ENCODE measurements around the gene C12orf43. TPM values are rescaled to one million over a fixed set of nuclear protein-coding genes. Genes with fewer than 3 reads are reported as not detected.
"Not testable (repeated sequence)": the region's sequence is repeated elsewhere in the genome, so short reads cannot be mapped to it uniquely, and the experiment has no call there.

C12orf43 gene
- total RNA-seq, 1 experiment from 2014 or later, result 35.4 TPM

DNA sequence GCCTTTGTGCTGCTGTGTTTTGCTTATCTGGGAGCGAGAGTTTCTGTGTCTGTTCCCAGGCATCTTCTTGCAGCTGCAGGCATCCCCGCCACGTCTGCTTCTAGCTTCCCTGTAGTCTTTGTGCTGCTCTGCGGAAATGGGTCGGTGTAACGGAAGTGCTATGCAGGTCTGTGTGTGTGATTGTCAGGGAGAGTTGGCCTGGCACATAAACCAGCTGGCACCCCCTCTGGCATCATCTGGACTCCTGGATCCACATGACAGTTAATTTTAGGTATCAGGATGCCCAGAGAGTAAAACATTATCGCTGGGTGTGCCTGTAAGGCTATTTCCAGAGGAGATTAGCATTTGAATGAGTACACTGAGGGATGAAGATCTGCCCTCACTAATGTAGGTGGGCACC lies 32.2 kb upstream of the C12orf43 start:
- CTCF ChIA-PET, result no interaction called here
- POLR2A ChIA-PET (ENCODE audit: unreplicated experiment), result no interaction called here
- Histone ChIP-seq H3K27ac (ENCODE audit: low read length) (no peak overlapping the region), H3K4me3 (ENCODE audit: low read length) (no peak overlapping the region), H2AFZ (ENCODE audit: low read length) (no peak overlapping the region), H3K9ac (ENCODE audit: low read length) (no peak overlapping the region), H3K36me3 (ENCODE audit: low read depth, low read length) (no peaks in the 10 kb centered on the region), H3K79me2 (ENCODE audit: low read length) (no peaks in the 10 kb centered on the region), H3F3A (ENCODE audit: low read length, unreplicated experiment) (no peaks in the 10 kb centered on the region), H3K4me1 (ENCODE audit: insufficient read depth, low read length) (no peaks in the 10 kb centered on the region), H3K27me3 (ENCODE audit: low read length) (no peaks in the 10 kb centered on the region), H4K20me1 (ENCODE audit: low read length) (no peaks in the 10 kb centered on the region), H3K9me2 (replicated peaks; ENCODE audit: low read length) (no peaks in the 10 kb centered on the region), H3K4me2 (ENCODE audit: low read length) (no peak overlapping the region), H3K9me3 (ENCODE audit: low read length) (no peaks in the 10 kb centered on the region)
- DNase-seq, result no peak
- ATAC-seq, result no peak
- intact Hi-C loops (cut with micrococcal nuclease), result no loop called here
- no TSS peak for BruUV-seq (replicated peaks)
- TF ChIP-seq, protein P1, sequence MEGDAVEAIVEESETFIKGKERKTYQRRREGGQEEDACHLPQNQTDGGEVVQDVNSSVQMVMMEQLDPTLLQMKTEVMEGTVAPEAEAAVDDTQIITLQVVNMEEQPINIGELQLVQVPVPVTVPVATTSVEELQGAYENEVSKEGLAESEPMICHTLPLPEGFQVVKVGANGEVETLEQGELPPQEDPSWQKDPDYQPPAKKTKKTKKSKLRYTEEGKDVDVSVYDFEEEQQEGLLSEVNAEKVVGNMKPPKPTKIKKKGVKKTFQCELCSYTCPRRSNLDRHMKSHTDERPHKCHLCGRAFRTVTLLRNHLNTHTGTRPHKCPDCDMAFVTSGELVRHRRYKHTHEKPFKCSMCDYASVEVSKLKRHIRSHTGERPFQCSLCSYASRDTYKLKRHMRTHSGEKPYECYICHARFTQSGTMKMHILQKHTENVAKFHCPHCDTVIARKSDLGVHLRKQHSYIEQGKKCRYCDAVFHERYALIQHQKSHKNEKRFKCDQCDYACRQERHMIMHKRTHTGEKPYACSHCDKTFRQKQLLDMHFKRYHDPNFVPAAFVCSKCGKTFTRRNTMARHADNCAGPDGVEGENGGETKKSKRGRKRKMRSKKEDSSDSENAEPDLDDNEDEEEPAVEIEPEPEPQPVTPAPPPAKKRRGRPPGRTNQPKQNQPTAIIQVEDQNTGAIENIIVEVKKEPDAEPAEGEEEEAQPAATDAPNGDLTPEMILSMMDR (conservative IDR thresholded peaks at IDR 0.05; ENCODE audit: low read depth, low read length), result no peak
- TF ChIP-seq EZH2 (IDR thresholded peaks at IDR 0.05; ENCODE audit: low read length, unreplicated experiment), result no peak

DNA sequence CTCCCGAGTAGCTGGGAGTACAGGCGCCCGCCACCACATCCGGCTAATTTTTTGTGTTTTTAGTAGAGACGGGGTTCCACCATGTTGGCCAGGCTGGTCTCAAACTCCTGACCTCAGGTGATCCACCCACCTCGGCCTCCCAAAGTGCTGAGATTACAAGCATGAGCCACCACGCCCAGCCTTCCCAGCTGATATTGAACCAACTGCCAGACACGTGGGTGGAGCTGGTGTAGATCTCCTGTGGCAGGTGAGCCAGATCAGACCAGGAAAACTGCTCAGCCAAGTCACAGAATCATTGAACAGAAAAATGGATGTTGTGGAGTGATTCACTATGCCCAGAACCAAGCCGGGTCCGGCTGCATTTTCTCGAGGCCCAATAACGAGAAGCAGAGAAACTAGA lies 31.1 kb upstream of the C12orf43 start:
- H2AFZ ChIP-seq (ENCODE audit: low read length); H3K4me2 ChIP-seq (ENCODE audit: low read length); H3K27me3 ChIP-seq (ENCODE audit: low read length); H3K9me2 ChIP-seq (replicated peaks; ENCODE audit: low read length); H3K79me2 ChIP-seq (ENCODE audit: low read length); CTCF ChIA-PET; H3F3A ChIP-seq (ENCODE audit: low read length, unreplicated experiment); ATAC-seq; DNase-seq; H3K36me3 ChIP-seq (ENCODE audit: low read depth, low read length); H3K27ac ChIP-seq (ENCODE audit: low read length); intact Hi-C loops (cut with micrococcal nuclease); H3K9me3 ChIP-seq (ENCODE audit: low read length); H3K9ac ChIP-seq (ENCODE audit: low read length); H3K4me3 ChIP-seq (ENCODE audit: low read length); POLR2A ChIA-PET (ENCODE audit: unreplicated experiment); H3K4me1 ChIP-seq (ENCODE audit: insufficient read depth, low read length); BruUV-seq (replicated peaks); H4K20me1 ChIP-seq (ENCODE audit: low read length): not testable (repeated sequence)

DNA sequence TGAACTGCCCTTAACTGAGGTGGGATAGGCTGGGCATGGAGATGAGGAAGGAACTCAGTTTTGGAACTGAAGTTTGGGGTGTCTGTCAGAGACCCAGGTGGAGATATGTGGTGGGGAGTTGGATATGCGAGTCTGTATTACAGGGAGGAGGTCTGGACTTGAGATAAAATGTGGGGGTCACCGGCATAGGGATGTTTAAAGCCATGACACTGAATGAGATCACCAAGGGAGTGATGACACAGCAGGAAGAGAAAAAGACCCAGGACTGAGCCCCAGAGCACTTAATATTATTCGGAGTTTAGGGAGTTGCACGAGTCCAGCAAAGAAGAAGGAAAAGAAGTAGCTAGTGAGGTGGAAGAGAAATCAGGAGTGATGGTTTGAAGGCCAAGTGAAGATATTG lies 26.8 kb upstream of the C12orf43 start:
- no peaks in the 10 kb centered on the region for H3K9me2 ChIP-seq (replicated peaks; ENCODE audit: low read length)
- no TSS peak for BruUV-seq (replicated peaks)
- DNase-seq (no peak), ATAC-seq (no peak)
- CTCF ChIA-PET, result no interaction called here
- H3K4me2 ChIP-seq (ENCODE audit: low read length), result no peak overlapping the region
- POLR2A ChIA-PET (ENCODE audit: unreplicated experiment), result interaction anchor here (0.6 kb wide), 1 partner anchor 141 kb away, joined by 6 read pairs; no protein-coding TSS in a partner anchor
- no peaks in the 10 kb centered on the region for H3K9me3 ChIP-seq (ENCODE audit: low read length)
- H4K20me1 ChIP-seq (ENCODE audit: low read length), result no peaks in the 10 kb centered on the region
- H2AFZ ChIP-seq (ENCODE audit: low read length), result no peak overlapping the region
- H3K4me3 ChIP-seq (ENCODE audit: low read length), result no peak overlapping the region
- peaks cover 5% of the 10 kb centered on the region; the same call in 1 of the 2 replicates for H3K4me1 ChIP-seq (ENCODE audit: insufficient read depth, low read length)
- no peak overlapping the region for H3K9ac ChIP-seq (ENCODE audit: low read length)
- intact Hi-C loops (cut with micrococcal nuclease), result no loop called here
- H3K36me3 ChIP-seq (ENCODE audit: low read depth, low read length), result no peaks in the 10 kb centered on the region
- H3K79me2 ChIP-seq (ENCODE audit: low read length), result no peaks in the 10 kb centered on the region
- H3F3A ChIP-seq (ENCODE audit: low read length, unreplicated experiment), result no peaks in the 10 kb centered on the region
- H3K27ac ChIP-seq (ENCODE audit: low read length), result no peak overlapping the region
- no peaks in the 10 kb centered on the region for H3K27me3 ChIP-seq (ENCODE audit: low read length)
- no peak for TF ChIP-seq EZH2 (IDR thresholded peaks at IDR 0.05; ENCODE audit: low read length, unreplicated experiment)
- TF ChIP-seq EZH2phosphoT487 (IDR thresholded peaks at IDR 0.05; ENCODE audit: borderline replicate concordance, low read length), result no peak
- TF ChIP-seq, protein P1 (conservative IDR thresholded peaks at IDR 0.05; ENCODE audit: low read depth, low read length), result no peak
